A172 (cell line): ENCODE measurements around the gene ZC3H10. TPM values are rescaled to one million over a fixed set of nuclear protein-coding genes. Genes with fewer than 3 reads are reported as not detected.

Experiments used
- total RNA-seq: library from RNA; depleted of rRNA; stranded (reverse); fragments of >200 nt; shearing (Covaris generic); gene quantifications from 2 replicates; pipeline ENCODE4 v1.2.3, GENCODE V29; 2014; rRNA removed

The ZC3H10 gene
- total RNA-seq, 1 experiment from 2014 or later: 1.8 TPM

Other genes with a start within 250 kb of the ZC3H10 start
- gene PYM1, start 190.4 kb upstream of the ZC3H10 start, total RNA-seq: 37.0 and 52.5 TPM in 2 replicates
- gene DGKA, start 187.1 kb upstream of the ZC3H10 start, total RNA-seq: 33.4 and 42.9 TPM in 2 replicates
- gene PMEL, start 152.2 kb upstream of the ZC3H10 start, total RNA-seq: 1.1 and 2.0 TPM in 2 replicates
- gene CDK2, start 151.4 kb upstream of the ZC3H10 start, total RNA-seq: 91.6 and 100 TPM in 2 replicates
- gene RAB5B, start 144.2 kb upstream of the ZC3H10 start, total RNA-seq: 47.8 and 50.1 TPM in 2 replicates
- gene SUOX, start 121.0 kb upstream of the ZC3H10 start, total RNA-seq: 8.9 and 14.4 TPM in 2 replicates
- gene IKZF4, start 97.2 kb upstream of the ZC3H10 start, total RNA-seq: 1.4 and 2.4 TPM in 2 replicates
- 358 and 1,165 TPM in 2 replicates for gene RPS26, start 76.3 kb upstream of the ZC3H10 start, total RNA-seq
- 0.64 and 2.4 TPM in 2 replicates for gene ERBB3, start 38.1 kb upstream of the ZC3H10 start, total RNA-seq
- gene PA2G4, start 13.7 kb upstream of the ZC3H10 start, total RNA-seq: 246 and 349 TPM in 2 replicates
- gene RPL41, start 1.6 kb upstream of the ZC3H10 start, total RNA-seq: 1,898 and 3,438 TPM in 2 replicates
- gene ESYT1, start 10.0 kb downstream of the ZC3H10 start, total RNA-seq: 119 and 164 TPM in 2 replicates
- 76.0 and 139 TPM in 2 replicates for gene MYL6B, start 34.3 kb downstream of the ZC3H10 start, total RNA-seq
- 2,063 and 2,222 TPM in 2 replicates for gene MYL6, start 40.1 kb downstream of the ZC3H10 start, total RNA-seq
- 27.4 and 27.9 TPM in 2 replicates for gene SMARCC2, start 71.2 kb downstream of the ZC3H10 start, total RNA-seq
- 51.8 and 52.9 TPM in 2 replicates for gene RNF41, start 103.7 kb downstream of the ZC3H10 start, total RNA-seq
- gene NABP2, start 106.1 kb downstream of the ZC3H10 start, total RNA-seq: 60.9 and 65.0 TPM in 2 replicates
- not detected in 2 replicates for gene SLC39A5, start 111.8 kb downstream of the ZC3H10 start, total RNA-seq
- 33.4 and 34.0 TPM in 2 replicates for gene ANKRD52, start 140.1 kb downstream of the ZC3H10 start, total RNA-seq
- gene COQ10A, start 148.7 kb downstream of the ZC3H10 start, total RNA-seq: 21.5 and 34.6 TPM in 2 replicates
- gene CS, start 182.1 kb downstream of the ZC3H10 start, total RNA-seq: 135 and 142 TPM in 2 replicates
- 109 and 126 TPM in 2 replicates for gene CNPY2, start 197.7 kb downstream of the ZC3H10 start, total RNA-seq
- gene PAN2, start 215.7 kb downstream of the ZC3H10 start, total RNA-seq: 15.6 and 22.0 TPM in 2 replicates
- 1.8 TPM in 1 of 2 replicates, not detected in the other for gene IL23A, start 220.6 kb downstream of the ZC3H10 start, total RNA-seq
- 66.6 and 68.2 TPM in 2 replicates for gene STAT2, start 241.8 kb downstream of the ZC3H10 start, total RNA-seq
- not detected in 2 replicates for gene APOF, start 244.6 kb downstream of the ZC3H10 start, total RNA-seq